Activated CD4-positive, alpha-beta memory T cell treated with anti-CD3 and anti-CD28 coated beads, Interleukin-2, amount 10 ng/mL, durations not matched to agents 7 days and 5 days (primary cell): Measurements from ENCODE around the gene IMP3. TPM values are rescaled to one million over a fixed set of nuclear protein-coding genes. Genes with fewer than 3 reads are reported as not detected.
"Not testable (repeated sequence)": the region's sequence is repeated elsewhere in the genome, so short reads cannot be mapped to it uniquely, and the experiment has no call there.

Experiments used
- CTCF ChIA-PET: fragments of 350-600 bp; sonication (Branson Sonifier 250); formaldehyde crosslinking; loops from one replicate; lab custom pipeline; 2021; ENCODE audit warnings: antibody characterized with exemption, inconsistent platforms; lab: Charles Lee
- POLR2A ChIA-PET: fragments of 350-600 bp; sonication (Branson Sonifier 250); formaldehyde crosslinking; loops from one replicate; lab custom pipeline; 2021; ENCODE audit warnings: antibody characterized with exemption; lab: Charles Lee
- DNase-seq: peaks from one replicate; pipeline ENCODE4 v3.0.0-alpha.2; 2020
- H3K27ac Mint-ChIP-seq: one replicate; pipeline ENCODE4 v1.8.0; 2021; ENCODE audit warnings: mild to moderate bottlenecking, mixed read lengths
- H3K27me3 Mint-ChIP-seq: one replicate; pipeline ENCODE4 v1.8.0; 2021; ENCODE audit warnings: mixed read lengths
- H3K36me3 Mint-ChIP-seq: one replicate; pipeline ENCODE4 v1.8.0; 2021; ENCODE audit warnings: low read depth, mixed read lengths
- H3K4me1 Mint-ChIP-seq: one replicate; pipeline ENCODE4 v1.8.0; 2021; ENCODE audit warnings: mixed read lengths
- H3K4me3 Mint-ChIP-seq: one replicate; pipeline ENCODE4 v1.8.0; 2021; ENCODE audit warnings: mild to moderate bottlenecking, mixed read lengths
- H3K9me3 Mint-ChIP-seq: one replicate; pipeline ENCODE4 v1.8.0; 2021; ENCODE audit warnings: mixed read lengths
- total RNA-seq, 2 experiments: library from RNA; stranded (reverse); gene quantifications; one replicate each; pipeline ENCODE4 v1.2.3, GENCODE V29; 2021

Gene IMP3, protein sequence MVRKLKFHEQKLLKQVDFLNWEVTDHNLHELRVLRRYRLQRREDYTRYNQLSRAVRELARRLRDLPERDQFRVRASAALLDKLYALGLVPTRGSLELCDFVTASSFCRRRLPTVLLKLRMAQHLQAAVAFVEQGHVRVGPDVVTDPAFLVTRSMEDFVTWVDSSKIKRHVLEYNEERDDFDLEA
- 10 to 100 TPM; 72.3 to 75.5 TPM for total RNA-seq

DNA sequence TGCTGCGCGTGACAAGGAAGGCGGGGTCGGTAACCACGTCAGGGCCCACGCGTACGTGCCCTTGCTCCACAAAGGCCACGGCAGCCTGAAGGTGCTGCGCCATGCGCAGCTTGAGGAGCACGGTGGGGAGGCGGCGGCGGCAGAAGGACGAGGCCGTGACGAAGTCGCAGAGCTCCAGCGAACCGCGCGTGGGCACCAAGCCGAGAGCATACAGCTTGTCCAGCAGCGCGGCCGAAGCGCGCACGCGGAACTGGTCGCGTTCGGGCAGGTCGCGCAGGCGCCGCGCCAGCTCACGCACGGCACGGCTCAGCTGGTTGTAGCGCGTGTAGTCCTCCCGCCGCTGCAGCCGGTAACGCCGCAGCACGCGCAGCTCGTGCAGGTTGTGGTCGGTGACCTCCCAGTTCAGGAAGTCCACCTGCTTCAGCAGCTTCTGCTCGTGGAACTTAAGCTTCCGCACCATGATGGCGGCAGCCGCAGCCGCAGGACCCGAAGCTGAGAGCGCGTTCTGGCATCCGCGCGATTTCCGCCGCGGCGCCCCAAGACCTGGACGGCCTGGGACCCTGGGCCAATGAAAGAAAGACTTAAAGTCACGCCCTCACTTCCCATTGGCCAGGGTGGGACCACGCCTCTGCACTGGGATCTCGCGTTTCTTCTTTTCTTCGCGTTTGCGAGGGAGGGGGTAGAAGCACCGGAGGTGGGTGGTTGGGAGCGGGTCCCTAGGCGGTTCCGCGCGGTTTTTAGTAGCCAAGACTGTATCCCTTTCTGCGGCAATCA, at the start of gene IMP3:
TSS of gene IMP3 (minus strand) at position 516 of the 774 bp plus-strand sequence. CDS start at position 460, 56 bp downstream.
- Mint-ChIP-seq H3K9me3 (no peaks in the 10 kb centered on the region), H3K27me3 (no peaks in the 10 kb centered on the region), H3K4me1 (peaks cover 43% of the 10 kb centered on the region), H3K4me3 (peak within 1 kb of the TSS; percentile 86), H3K36me3 (peaks cover 23% of the 10 kb centered on the region), H3K27ac (peak within 1 kb of the TSS; percentile 94)
- ChIA-PET CTCF (interaction anchor here (0.6 to 6.4 kb wide), 20 partner anchors 10 to 869 kb away, joined by 3 to 56 read pairs (median 5); partner anchors contain the start of genes MAN2C1, PTPN9, SIN3A and SNUPN), POLR2A (interaction anchor here (0.6 to 8.9 kb wide), 41 partner anchors 7 to 617 kb away, joined by 3 to 188 read pairs (median 4); partner anchors contain the start of genes COMMD4, FBXO22, MAN2C1 and PPCDC)
- peak; percentile 96 for DNase-seq

GRCh38 chr15:75689429-75689828, 49.4 kb upstream of the IMP3 start:
- DNase-seq, H3K9me3 Mint-ChIP-seq, POLR2A ChIA-PET, H3K4me1 Mint-ChIP-seq, H3K36me3 Mint-ChIP-seq, H3K27me3 Mint-ChIP-seq, H3K27ac Mint-ChIP-seq, CTCF ChIA-PET, H3K4me3 Mint-ChIP-seq: not testable (repeated sequence)

- no peaks in the 10 kb centered on the region for H3K9me3 Mint-ChIP-seq
- no peaks in the 10 kb centered on the region for H3K4me1 Mint-ChIP-seq
- peaks cover 6% of the 10 kb centered on the region for H3K27me3 Mint-ChIP-seq
- H3K36me3 Mint-ChIP-seq = no peaks in the 10 kb centered on the region
- CTCF ChIA-PET = no interaction called here
- no peak for DNase-seq
- no peak overlapping the region for H3K4me3 Mint-ChIP-seq
- POLR2A ChIA-PET = no interaction called here
- no peak overlapping the region for H3K27ac Mint-ChIP-seq
These were observed 48.8 kb upstream of the IMP3 start for GRCh38 chr15:75688831-75689230.

DNA sequence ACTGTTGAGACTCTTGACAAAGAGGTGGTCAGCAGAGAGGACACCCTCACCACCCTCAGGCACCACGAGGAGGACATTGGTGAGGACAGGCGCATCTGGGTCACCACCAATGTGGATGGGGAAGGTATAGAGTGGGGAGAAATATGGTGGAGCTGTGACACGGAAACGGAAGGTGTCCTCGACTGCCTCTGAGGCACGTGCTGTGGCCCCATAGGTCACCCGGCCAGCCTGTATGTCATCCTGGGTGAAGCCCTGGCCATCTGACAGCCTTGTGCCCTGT, 48.2 kb upstream of the IMP3 start:
- Mint-ChIP-seq H3K27me3 (peaks cover 6% of the 10 kb centered on the region), H3K27ac (no peak overlapping the region), H3K4me1 (no peaks in the 10 kb centered on the region), H3K9me3 (no peaks in the 10 kb centered on the region), H3K4me3 (no peak overlapping the region), H3K36me3 (no peaks in the 10 kb centered on the region)
- POLR2A ChIA-PET = no interaction called here
- CTCF ChIA-PET = no interaction called here
- DNase-seq = no peak

GRCh38 chr15:75687486-75688277, 47.7 kb upstream of the IMP3 start:
- Mint-ChIP-seq H3K9me3 (no peaks in the 10 kb centered on the region), H3K27me3 (peaks cover 5% of the 10 kb centered on the region), H3K27ac (no peak overlapping the region), H3K36me3 (no peaks in the 10 kb centered on the region), H3K4me1 (no peaks in the 10 kb centered on the region), H3K4me3 (no peak overlapping the region)
- POLR2A ChIA-PET = interaction anchor here (0.6 kb wide), 1 partner anchor 241 kb away, joined by 3 read pairs; no protein-coding TSS in a partner anchor
- CTCF ChIA-PET = no interaction called here
- DNase-seq = no peak

- H3K27me3 Mint-ChIP-seq, H3K9me3 Mint-ChIP-seq, H3K36me3 Mint-ChIP-seq, H3K27ac Mint-ChIP-seq, H3K4me3 Mint-ChIP-seq, POLR2A ChIA-PET, H3K4me1 Mint-ChIP-seq: not testable (repeated sequence)
- CTCF ChIA-PET = interaction anchor here (0.6 to 1.7 kb wide), 14 partner anchors 8 to 318 kb away, joined by 3 to 31 read pairs (median 4); partner anchors contain the start of genes MAN2C1 and SNX33
- DNase-seq = peak; percentile 83
These were observed 46.2 kb upstream of the IMP3 start for GRCh38 chr15:75686212-75686642.

GRCh38 chr15:75685195-75685594, 45.2 kb upstream of the IMP3 start:
- CTCF ChIA-PET = interaction anchor here (1.4 to 1.7 kb wide), 5 partner anchors 117 to 317 kb away, joined by 4 to 31 read pairs (median 7); partner anchors contain the start of gene MAN2C1
- Mint-ChIP-seq H3K9me3 (no peaks in the 10 kb centered on the region), H3K27me3 (no peaks in the 10 kb centered on the region), H3K36me3 (no peaks in the 10 kb centered on the region), H3K4me1 (no peaks in the 10 kb centered on the region), H3K4me3 (no peak overlapping the region), H3K27ac (no peak overlapping the region)
- POLR2A ChIA-PET = interaction anchor here (2.5 kb wide), 1 partner anchor 317 kb away, joined by 6 read pairs; the partner anchor contains the start of gene MAN2C1
- DNase-seq = no peak

DNA sequence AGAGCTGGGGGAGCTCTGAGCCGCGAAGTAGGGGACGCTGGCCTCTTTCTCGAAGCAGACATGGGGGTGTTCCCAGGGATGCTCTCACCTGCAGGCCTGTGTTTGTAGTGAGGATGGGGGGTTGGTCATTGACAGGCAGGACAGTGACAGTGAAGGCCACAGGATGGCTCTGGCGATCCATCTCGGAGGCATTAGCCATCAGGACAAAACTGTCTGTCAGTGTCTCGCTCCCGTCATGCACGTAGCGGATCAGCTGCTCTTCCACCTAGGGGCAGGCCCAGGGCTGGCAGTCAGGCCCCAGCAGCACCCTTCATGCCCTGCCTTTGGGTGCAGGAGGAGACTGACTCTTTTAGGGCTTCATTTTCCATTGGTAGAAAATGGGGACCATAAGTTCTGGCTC, 44.6 kb upstream of the IMP3 start:
- Mint-ChIP-seq H3K4me1 (no peaks in the 10 kb centered on the region), H3K27ac (no peak overlapping the region), H3K4me3 (no peak overlapping the region), H3K36me3 (no peaks in the 10 kb centered on the region), H3K9me3 (no peaks in the 10 kb centered on the region), H3K27me3 (no peaks in the 10 kb centered on the region)
- no peak for DNase-seq
- ChIA-PET POLR2A (interaction anchor here (2.5 kb wide), 1 partner anchor 316 kb away, joined by 6 read pairs; the partner anchor contains the start of gene MAN2C1), CTCF (interaction anchor here (0.7 to 1.1 kb wide), 3 partner anchors 117 to 317 kb away, joined by 3 read pairs; no protein-coding TSS in a partner anchor)

GRCh38 chr15:75683646-75684312, 43.8 kb upstream of the IMP3 start:
- H3K27ac Mint-ChIP-seq, H3K27me3 Mint-ChIP-seq, H3K4me1 Mint-ChIP-seq, H3K36me3 Mint-ChIP-seq, H3K9me3 Mint-ChIP-seq, H3K4me3 Mint-ChIP-seq: not testable (repeated sequence)
- peak; percentile 73 for DNase-seq
- ChIA-PET CTCF (interaction anchor here (0.7 to 1.1 kb wide), 3 partner anchors 118 to 316 kb away, joined by 3 read pairs; no protein-coding TSS in a partner anchor), POLR2A (interaction anchor here (2.5 kb wide), 1 partner anchor 316 kb away, joined by 6 read pairs; the partner anchor contains the start of gene MAN2C1)

DNA sequence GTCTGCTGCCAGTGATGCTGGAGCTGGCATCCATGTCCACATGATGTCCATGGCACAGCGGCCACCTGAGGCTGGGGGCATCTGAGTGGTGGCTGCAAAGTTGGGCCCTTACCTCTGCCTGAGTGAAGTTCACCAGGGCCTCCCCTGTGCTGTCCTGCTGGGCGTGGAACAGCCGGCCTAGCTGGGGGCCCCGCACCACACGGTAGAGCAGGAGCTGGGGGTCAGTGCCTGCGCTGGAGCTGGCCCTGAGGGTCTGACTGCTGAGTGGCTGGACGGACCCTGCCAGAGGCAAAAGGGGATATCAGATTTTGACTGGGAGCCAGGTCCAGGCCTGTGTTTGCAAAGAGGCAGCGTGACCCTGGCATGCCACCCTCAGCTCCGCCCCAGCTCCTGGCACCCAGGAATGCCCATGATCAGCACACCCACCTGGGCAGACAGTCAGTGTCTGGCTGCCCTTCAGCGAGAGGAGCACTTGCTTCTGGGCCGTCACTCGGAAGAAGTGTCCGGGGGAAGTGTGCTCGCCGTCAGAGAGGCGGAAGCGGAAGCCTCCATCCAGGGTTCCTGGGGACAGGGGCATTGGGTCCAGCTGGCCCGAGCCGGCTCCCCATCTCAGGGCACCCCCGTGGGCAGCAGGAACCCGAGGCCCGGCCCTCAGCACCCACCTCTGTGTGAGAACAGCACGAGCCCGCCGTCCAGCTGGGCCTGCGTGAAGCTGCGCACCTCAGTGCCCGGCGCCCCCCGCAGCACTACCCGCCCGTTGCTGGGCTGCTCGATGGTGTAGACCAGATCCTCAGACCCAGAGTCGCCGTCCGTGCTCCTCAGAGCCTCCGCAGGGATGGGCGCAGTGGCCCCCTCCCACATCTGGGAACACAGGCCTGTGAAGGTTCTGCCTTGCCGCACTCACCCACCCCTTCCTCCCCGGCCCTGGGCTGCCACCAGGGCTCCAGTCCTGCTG, 42.4 kb upstream of the IMP3 start:
- H3K36me3 Mint-ChIP-seq = no peaks in the 10 kb centered on the region
- CTCF ChIA-PET = no interaction called here
- no peak overlapping the region for H3K27ac Mint-ChIP-seq
- POLR2A ChIA-PET = interaction anchor here (2.5 kb wide), 1 partner anchor 314 kb away, joined by 6 read pairs; the partner anchor contains the start of gene MAN2C1
- H3K9me3 Mint-ChIP-seq = no peaks in the 10 kb centered on the region
- DNase-seq = no peak
- peaks cover 4% of the 10 kb centered on the region for H3K27me3 Mint-ChIP-seq
- H3K4me3 Mint-ChIP-seq = no peak overlapping the region
- H3K4me1 Mint-ChIP-seq = peaks cover 2% of the 10 kb centered on the region

DNA sequence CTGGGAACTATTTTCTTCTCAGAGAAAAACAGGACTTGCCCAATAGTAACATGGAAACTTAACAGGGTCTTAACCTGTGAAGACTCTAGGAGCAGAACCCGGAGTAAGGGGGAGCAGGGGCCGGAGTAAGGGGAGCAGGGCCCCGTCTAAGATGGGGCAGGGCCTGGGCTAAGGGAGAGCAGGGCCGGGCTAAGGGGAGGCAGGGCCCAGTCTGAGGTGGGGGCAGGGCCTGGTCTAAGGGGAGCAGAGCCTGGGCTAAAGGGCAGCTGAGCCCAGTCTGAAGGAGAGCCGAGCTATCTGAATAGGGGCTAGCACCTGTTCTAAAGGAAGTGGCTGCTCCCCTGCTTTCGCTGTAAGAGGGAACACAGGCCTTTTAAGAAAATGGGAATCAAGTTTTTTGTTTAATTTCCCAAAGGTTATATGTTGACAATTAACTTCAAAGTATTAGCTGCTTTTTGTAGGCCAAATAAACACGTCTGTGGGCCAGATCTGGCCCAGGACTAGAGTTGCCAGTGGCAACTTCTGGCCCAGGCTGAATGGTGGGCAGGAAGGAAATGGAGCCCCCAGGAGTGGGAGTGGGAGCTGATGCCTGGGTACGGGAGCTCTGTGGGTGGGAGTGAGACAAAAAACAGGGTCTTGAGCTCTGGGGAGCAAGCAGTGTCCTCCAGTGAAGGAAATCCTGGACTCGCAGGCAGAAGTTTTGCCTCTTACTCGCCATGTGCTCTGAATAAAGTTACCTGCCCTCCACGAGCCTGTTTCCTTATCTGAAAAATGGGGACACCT, 40.2 kb upstream of the IMP3 start:
- peaks cover 2% of the 10 kb centered on the region for H3K4me1 Mint-ChIP-seq
- H3K27me3 Mint-ChIP-seq = peaks cover 4% of the 10 kb centered on the region
- H3K36me3 Mint-ChIP-seq = no peaks in the 10 kb centered on the region
- no peak for DNase-seq
- no peak overlapping the region for H3K27ac Mint-ChIP-seq
- H3K4me3 Mint-ChIP-seq = no peak overlapping the region
- ChIA-PET POLR2A (no interaction called here), CTCF (interaction anchor here (0.8 kb wide), 1 partner anchor 79 kb away, joined by 3 read pairs; no protein-coding TSS in a partner anchor)
- no peaks in the 10 kb centered on the region for H3K9me3 Mint-ChIP-seq
